ENCODE data around the gene B4GALT1.

DNA sequence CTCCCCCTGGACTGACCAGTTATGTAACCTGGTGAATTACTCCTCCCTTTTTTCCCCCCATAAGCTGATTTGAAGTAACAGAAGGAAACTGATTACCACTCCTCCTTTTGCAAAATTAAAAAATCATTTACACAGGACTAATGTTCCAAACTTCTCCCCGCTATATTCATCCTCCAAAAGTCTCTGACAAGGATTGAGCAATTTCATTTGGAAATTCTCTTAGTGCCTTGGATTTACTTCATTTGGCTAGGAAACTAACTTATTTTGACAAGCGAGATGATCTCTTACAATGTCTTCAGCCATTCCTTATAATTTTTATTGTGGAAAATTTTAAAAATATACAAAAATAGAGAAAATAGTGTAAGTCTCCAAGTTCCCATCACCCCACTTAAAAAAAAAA is 15.4 kb upstream of the B4GALT1 start:
- TF ChIP-seq, protein P1, sequence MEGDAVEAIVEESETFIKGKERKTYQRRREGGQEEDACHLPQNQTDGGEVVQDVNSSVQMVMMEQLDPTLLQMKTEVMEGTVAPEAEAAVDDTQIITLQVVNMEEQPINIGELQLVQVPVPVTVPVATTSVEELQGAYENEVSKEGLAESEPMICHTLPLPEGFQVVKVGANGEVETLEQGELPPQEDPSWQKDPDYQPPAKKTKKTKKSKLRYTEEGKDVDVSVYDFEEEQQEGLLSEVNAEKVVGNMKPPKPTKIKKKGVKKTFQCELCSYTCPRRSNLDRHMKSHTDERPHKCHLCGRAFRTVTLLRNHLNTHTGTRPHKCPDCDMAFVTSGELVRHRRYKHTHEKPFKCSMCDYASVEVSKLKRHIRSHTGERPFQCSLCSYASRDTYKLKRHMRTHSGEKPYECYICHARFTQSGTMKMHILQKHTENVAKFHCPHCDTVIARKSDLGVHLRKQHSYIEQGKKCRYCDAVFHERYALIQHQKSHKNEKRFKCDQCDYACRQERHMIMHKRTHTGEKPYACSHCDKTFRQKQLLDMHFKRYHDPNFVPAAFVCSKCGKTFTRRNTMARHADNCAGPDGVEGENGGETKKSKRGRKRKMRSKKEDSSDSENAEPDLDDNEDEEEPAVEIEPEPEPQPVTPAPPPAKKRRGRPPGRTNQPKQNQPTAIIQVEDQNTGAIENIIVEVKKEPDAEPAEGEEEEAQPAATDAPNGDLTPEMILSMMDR (conservative IDR thresholded peaks at IDR 0.05 in 1 of 2, IDR thresholded peaks at IDR 0.05 in 1 of 2; ENCODE audit: extremely low read depth in 1 of 2, insufficient read depth in 1 of 2, low read depth in 1 of 2, low read length in 2 of 2): no peak
- no peak for TF ChIP-seq EZH2 (IDR thresholded peaks at IDR 0.05; ENCODE audit: borderline replicate concordance, low read length)

Measured in mammary epithelial cell (primary cell).